ENCODE measurements around the gene GAB1. TPM values are rescaled to one million over a fixed set of nuclear protein-coding genes. Genes with fewer than 3 reads are reported as not detected.

Gene GAB1
- total RNA-seq, 1 donor from 2014 or later: 63.3 TPM

- H3K27ac ChIP-seq: no peak overlapping the region
Measured at GRCh38 chr4:143393195-143393594, 56.5 kb downstream of the GAB1 start.

GRCh38 chr4:143394739-143395453 lies 58.2 kb downstream of the GAB1 start:
- no peak for DNase-seq
- Histone ChIP-seq H3K27me3 (ENCODE audit: low read depth) (no peaks in the 10 kb centered on the region), H3K9me3 (no peaks in the 10 kb centered on the region), H3K4me1 (peaks cover 65% of the 10 kb centered on the region), H3K27ac (no peak overlapping the region), H3K36me3 (no peaks in the 10 kb centered on the region), H3K4me3 (no peak overlapping the region)
- TF ChIP-seq CTCF (IDR thresholded peaks at IDR 0.05): no peak
- ATAC-seq: no peak
- intact Hi-C loops (cut with DNase I): no loop called here

More at GRCh38 chr4:143393195-143393594, 56.5 kb downstream of the GAB1 start:
- H3K4me3 ChIP-seq: no peak overlapping the region
- H3K9me3 ChIP-seq: no peaks in the 10 kb centered on the region
- no peaks in the 10 kb centered on the region for H3K36me3 ChIP-seq
- TF ChIP-seq CTCF (IDR thresholded peaks at IDR 0.05): no peak
- intact Hi-C loops (cut with DNase I): no loop called here
- ATAC-seq (no peak), DNase-seq (no peak)
- no peaks in the 10 kb centered on the region for H3K27me3 ChIP-seq (ENCODE audit: low read depth)
- H3K4me1 ChIP-seq: peaks cover 72% of the 10 kb centered on the region

- TF ChIP-seq CTCF (IDR thresholded peaks at IDR 0.05): no peak
- Histone ChIP-seq H3K27ac (no peak overlapping the region), H3K4me1 (peaks cover 47% of the 10 kb centered on the region), H3K4me3 (no peak overlapping the region), H3K27me3 (ENCODE audit: low read depth) (no peaks in the 10 kb centered on the region), H3K36me3 (no peaks in the 10 kb centered on the region), H3K9me3 (no peaks in the 10 kb centered on the region)
- ATAC-seq (no peak), DNase-seq (no peak)
- intact Hi-C loops (cut with DNase I): no loop called here
Measured at GRCh38 chr4:143396695-143397094, 60.0 kb downstream of the GAB1 start.

GRCh38 chr4:143397335-143397734 lies 60.7 kb downstream of the GAB1 start:
- Histone ChIP-seq H3K27me3 (ENCODE audit: low read depth) (no peaks in the 10 kb centered on the region), H3K9me3 (no peaks in the 10 kb centered on the region), H3K36me3 (no peaks in the 10 kb centered on the region), H3K4me1 (peaks cover 45% of the 10 kb centered on the region), H3K4me3 (no peak overlapping the region), H3K27ac (no peak overlapping the region)
- ATAC-seq (no peak), DNase-seq (no peak)
- TF ChIP-seq CTCF (IDR thresholded peaks at IDR 0.05): no peak
- intact Hi-C loops (cut with DNase I): no loop called here

GRCh38 chr4:143397887-143398286 lies 61.2 kb downstream of the GAB1 start:
- intact Hi-C loops (cut with DNase I): no loop called here
- no peak for DNase-seq

More at GRCh38 chr4:143397887-143398286, 61.2 kb downstream of the GAB1 start:
- Histone ChIP-seq H3K4me1 (peaks cover 45% of the 10 kb centered on the region), H3K27ac (no peak overlapping the region), H3K27me3 (ENCODE audit: low read depth) (no peaks in the 10 kb centered on the region), H3K36me3 (no peaks in the 10 kb centered on the region), H3K4me3 (no peak overlapping the region), H3K9me3 (no peaks in the 10 kb centered on the region)
- TF ChIP-seq CTCF (IDR thresholded peaks at IDR 0.05): no peak
- no peak for ATAC-seq

Data from lower lobe of right lung (tissue), 2 donors.